Measurements from ENCODE around the gene TARBP1.
"Not testable (repeated sequence)": the region's sequence is repeated elsewhere in the genome, so short reads cannot be mapped to it uniquely, and the experiment has no call there.

Gene TARBP1

DNA sequence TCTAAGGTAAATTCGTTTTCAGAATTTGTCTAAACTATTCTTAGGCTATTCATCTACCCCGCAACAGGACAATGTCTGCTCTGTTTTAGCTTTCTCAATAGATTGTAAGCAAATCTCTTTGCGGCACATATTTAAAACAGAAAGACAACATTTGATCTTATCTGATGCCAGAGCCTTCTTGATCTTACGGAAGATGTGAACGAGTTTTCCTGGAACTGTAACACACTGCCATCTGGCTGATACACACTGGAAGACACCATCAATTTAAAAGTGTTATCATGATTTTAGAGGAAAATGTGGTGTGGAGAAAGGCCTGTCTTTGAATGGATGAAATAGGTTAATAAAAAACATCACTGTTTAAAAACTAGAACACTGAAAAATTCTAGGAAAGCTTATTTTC is 69.7 kb downstream of the TARBP1 start:
- H3K9ac ChIP-seq (ENCODE audit: low read depth, low read length), result no peak overlapping the region
- no peaks in the 10 kb centered on the region; the same call in 1 of the 2 replicates for H3K36me3 ChIP-seq (ENCODE audit: insufficient read depth, low read length)
- no peaks in the 10 kb centered on the region for H3K9me3 ChIP-seq (ENCODE audit: control insufficient read depth, insufficient read depth, low read length)

DNA sequence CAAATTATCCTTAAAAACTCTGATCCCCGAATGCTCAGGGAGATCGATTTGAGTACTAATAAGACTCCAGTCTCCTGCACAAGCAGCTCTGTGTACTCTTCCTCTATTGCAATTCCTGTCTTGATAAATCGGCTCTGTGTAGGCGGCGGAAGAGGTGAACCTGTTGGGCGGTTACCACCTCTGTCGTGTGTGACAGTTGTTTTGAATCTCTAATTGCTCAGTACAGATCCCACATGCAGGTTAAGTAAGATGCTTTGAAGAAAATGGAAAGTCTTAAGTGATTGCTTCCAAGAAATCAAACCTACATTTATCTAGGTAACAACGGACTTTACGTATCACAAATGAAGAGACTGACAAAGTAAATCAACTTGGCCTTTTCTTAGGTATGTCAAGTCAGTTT is 70.2 kb downstream of the TARBP1 start:
- H3K36me3 ChIP-seq (ENCODE audit: insufficient read depth, low read length), result no peaks in the 10 kb centered on the region; the same call in 1 of the 2 replicates
- no peak overlapping the region for H3K9ac ChIP-seq (ENCODE audit: low read depth, low read length)
- no peaks in the 10 kb centered on the region for H3K9me3 ChIP-seq (ENCODE audit: control insufficient read depth, insufficient read depth, low read length)
- H3K4me1 ChIP-seq (ENCODE audit: insufficient read depth, low read length), result no peaks in the 10 kb centered on the region

More for the DNA sequence above, 69.7 kb downstream of the TARBP1 start:
- no peaks in the 10 kb centered on the region for H3K4me1 ChIP-seq (ENCODE audit: insufficient read depth, low read length)

DNA sequence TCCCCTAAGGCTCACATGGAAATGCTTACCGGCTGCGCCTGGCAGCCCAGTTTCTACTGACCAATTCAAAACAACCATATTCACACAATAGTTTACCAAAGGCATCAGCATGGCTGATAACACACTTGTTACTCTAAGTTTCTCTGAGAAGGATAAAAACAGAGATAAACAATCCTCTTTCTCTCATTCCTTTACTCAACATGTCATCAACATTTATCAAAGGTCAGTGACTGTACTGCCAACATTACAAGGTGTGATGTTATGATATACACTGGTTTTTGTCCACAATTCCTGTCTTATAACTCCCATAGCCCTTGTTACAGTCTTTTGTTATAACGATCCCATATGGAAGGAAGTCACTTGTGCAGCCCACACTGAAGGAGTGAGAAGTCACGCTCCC is 72.1 kb downstream of the TARBP1 start:
- no peak overlapping the region for H3K9ac ChIP-seq (ENCODE audit: low read depth, low read length)
- no peaks in the 10 kb centered on the region for H3K4me1 ChIP-seq (ENCODE audit: insufficient read depth, low read length)
- no peaks in the 10 kb centered on the region; the same call in 1 of the 2 replicates for H3K36me3 ChIP-seq (ENCODE audit: insufficient read depth, low read length)
- H3K9me3 ChIP-seq (ENCODE audit: control insufficient read depth, insufficient read depth, low read length), result no peaks in the 10 kb centered on the region

DNA sequence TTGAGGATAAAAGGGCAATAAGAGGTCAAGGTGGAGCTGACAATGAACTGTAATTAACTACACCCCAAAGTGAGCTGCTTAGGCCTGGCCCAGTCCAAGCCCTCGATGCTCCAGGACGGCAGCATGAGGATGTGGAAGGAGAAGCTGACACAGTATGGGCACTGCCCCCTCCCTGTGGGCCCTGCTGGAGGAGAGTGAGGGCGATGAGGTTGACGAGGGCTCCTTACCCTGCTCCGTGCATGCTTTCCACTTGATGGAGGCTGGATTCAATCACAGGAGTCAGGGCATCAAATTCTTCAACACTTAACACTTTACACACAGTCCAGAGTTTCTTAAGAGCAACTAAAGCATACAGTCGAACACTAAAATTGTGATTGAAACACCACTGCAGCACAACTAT is 73.3 kb downstream of the TARBP1 start:
- no peak overlapping the region for H3K9ac ChIP-seq (ENCODE audit: low read depth, low read length)
- H3K36me3 ChIP-seq (ENCODE audit: insufficient read depth, low read length), result no peaks in the 10 kb centered on the region; the same call in 1 of the 2 replicates
- H3K4me1 ChIP-seq (ENCODE audit: insufficient read depth, low read length), result no peaks in the 10 kb centered on the region
- no peaks in the 10 kb centered on the region for H3K9me3 ChIP-seq (ENCODE audit: control insufficient read depth, insufficient read depth, low read length)

DNA sequence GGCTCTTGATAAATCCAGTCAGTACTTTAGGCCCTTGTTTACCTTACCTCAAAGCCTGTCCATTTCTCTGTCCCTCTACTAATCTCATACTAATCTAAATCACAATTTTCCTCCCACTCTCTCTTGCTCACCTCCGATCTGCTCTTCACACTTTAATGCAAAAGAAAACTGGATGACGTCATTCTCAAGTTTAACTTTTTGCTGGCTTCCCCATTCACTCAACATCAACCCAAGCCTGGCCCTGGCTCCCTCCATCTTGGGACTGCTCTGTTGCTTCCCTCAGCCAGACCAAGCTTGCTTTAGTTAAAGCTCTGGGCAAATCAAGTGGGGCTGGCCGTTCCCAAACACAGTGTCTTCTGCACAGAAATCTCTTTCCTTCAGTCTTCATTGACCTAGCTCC is 76.0 kb downstream of the TARBP1 start:
- H3K36me3 ChIP-seq (ENCODE audit: insufficient read depth, low read length), result no peaks in the 10 kb centered on the region; the same call in 1 of the 2 replicates
- no peaks in the 10 kb centered on the region for H3K9me3 ChIP-seq (ENCODE audit: control insufficient read depth, insufficient read depth, low read length)
- H3K4me1 ChIP-seq (ENCODE audit: insufficient read depth, low read length), result no peaks in the 10 kb centered on the region
- no peak overlapping the region for H3K9ac ChIP-seq (ENCODE audit: low read depth, low read length)

DNA sequence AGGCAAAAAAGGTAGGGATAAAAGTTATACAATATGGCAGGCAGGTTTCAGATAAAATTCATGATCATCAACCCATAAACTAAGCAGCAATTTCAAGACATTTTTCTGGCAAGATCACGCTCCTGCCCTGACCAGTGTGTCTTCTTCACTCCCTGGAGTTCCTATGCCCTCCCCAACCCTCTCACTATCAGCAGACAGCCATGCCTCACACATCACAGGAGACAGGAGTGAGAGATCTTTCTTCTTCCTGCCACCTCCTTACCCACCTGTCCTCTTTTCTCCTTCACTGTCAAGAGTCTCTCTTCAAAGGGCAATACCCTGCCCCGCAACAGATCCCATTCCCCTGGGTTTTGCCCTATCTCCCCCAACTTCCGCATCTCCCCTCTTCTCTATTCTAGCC is 77.3 kb downstream of the TARBP1 start:
- Histone ChIP-seq H3K9me3 (ENCODE audit: control insufficient read depth, insufficient read depth, low read length) (no peaks in the 10 kb centered on the region), H3K36me3 (ENCODE audit: insufficient read depth, low read length) (no peaks in the 10 kb centered on the region), H3K4me1 (ENCODE audit: insufficient read depth, low read length) (no peaks in the 10 kb centered on the region), H3K9ac (ENCODE audit: low read depth, low read length) (no peak overlapping the region)

DNA sequence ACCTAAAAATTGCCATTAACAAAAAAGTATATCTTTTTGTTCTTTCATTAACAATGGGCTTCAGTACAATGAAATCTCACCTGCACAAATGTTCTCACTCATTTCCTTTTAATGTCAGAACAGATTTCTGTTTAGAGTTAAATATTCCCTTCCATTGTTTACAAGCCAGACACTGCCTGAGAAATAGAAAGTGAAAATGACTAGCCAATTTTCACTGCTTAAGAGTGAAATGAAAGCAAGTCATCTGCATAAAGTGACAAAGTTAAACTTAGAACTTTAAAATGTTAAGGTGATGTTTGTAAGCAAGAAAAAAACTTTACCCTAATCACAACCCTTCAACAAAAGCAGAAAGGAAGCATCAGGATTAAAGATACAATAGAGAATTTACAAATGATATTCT is 78.2 kb downstream of the TARBP1 start:
- H3K9ac ChIP-seq (ENCODE audit: low read depth, low read length), result no peak overlapping the region
- no peaks in the 10 kb centered on the region for H3K9me3 ChIP-seq (ENCODE audit: control insufficient read depth, insufficient read depth, low read length)
- H3K4me1 ChIP-seq (ENCODE audit: insufficient read depth, low read length), result no peaks in the 10 kb centered on the region
- no peaks in the 10 kb centered on the region for H3K36me3 ChIP-seq (ENCODE audit: insufficient read depth, low read length)

DNA sequence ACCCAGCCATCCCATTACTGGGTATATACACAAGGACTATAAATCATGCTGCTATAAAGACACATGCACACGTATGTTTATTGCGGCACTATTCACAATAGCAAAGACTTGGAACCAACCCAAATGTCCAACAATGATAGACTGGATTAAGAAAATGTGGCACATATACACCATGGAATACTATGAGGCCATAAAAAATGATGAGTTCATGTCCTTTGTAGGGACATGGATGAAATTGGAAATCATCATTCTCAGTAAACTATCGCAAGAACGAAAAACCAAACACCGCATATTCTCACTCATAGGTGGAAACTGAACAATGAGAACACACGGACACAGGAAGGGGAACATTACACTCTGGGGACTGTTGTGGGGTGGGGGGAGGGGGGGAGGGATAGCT is 79.5 kb downstream of the TARBP1 start:
- not testable (repeated sequence) for H3K9ac ChIP-seq (ENCODE audit: low read depth, low read length); H3K36me3 ChIP-seq (ENCODE audit: insufficient read depth, low read length); H3K4me1 ChIP-seq (ENCODE audit: insufficient read depth, low read length); H3K9me3 ChIP-seq (ENCODE audit: control insufficient read depth, insufficient read depth, low read length)

DNA sequence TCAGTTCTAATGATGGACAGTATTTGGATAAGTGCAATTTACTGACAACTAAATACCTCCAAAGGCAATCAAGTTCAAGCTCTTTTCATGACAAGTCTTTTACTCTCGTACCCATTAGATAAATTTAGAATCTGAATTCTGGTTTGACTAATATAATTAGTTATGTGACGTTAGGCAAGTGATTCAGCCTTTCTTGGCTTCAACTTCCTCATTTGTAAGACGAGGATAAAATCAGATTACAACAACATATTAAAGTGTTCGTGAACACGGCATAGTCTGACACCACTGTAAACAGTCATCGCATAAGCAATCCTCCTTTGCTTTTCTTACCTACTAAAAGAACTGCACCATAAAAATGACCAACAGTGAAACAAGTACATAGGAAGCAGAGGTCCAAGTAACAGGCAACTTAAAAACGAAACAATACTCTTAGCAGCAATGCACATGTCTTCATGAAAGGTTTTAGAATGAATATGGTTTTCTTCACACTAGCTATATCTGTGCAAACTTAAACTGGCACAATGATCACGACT is 80.1 kb downstream of the TARBP1 start:
- H3K4me1 ChIP-seq (ENCODE audit: insufficient read depth, low read length), result no peaks in the 10 kb centered on the region
- no peaks in the 10 kb centered on the region for H3K36me3 ChIP-seq (ENCODE audit: insufficient read depth, low read length)
- no peaks in the 10 kb centered on the region for H3K9me3 ChIP-seq (ENCODE audit: control insufficient read depth, insufficient read depth, low read length)
- H3K9ac ChIP-seq (ENCODE audit: low read depth, low read length), result no peak overlapping the region

DNA sequence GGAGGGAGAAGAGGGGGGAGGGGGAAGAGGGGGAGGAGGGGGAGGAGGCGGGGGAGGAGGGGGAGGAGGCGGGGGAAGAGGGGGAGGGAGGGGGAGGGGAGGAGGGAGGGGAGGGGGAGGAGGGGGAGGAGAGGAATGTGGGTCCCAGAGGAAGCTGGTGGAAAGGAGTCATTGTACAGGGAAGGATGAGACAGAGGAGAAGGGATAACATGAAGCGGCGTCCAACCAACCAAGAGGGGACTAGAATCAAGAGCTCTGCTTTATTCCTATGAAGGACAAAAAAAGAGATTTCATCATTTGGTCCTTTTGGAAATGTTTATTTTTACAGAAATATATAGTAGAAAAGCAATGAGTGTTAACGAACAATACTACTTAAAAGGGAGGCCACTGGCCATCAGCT is 81.2 kb downstream of the TARBP1 start:
- Histone ChIP-seq H3K4me1 (ENCODE audit: insufficient read depth, low read length) (no peaks in the 10 kb centered on the region), H3K36me3 (ENCODE audit: insufficient read depth, low read length) (no peaks in the 10 kb centered on the region), H3K9me3 (ENCODE audit: control insufficient read depth, insufficient read depth, low read length) (no peaks in the 10 kb centered on the region), H3K9ac (ENCODE audit: low read depth, low read length) (no peak overlapping the region)

DNA sequence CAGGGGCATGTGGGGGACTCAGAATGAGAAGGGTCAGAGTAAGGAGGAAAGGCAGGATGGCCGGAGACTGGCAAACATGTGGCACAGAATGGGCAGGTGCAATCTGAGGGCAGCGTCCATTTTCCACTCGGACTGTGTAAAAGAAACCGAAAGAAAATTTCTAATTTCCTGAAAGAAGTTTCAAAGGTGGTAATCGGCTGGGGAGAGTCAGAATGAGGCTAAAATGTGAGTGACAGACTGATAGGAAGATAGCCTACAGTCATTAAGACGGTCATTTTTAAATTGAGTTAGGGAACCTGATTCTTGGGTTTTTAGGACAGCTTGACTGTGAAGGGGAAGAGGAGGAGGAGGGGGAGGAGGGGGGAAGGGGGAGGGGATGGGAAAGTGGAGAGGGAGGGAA is 82.1 kb downstream of the TARBP1 start:
- Histone ChIP-seq H3K9me3 (ENCODE audit: control insufficient read depth, insufficient read depth, low read length) (no peaks in the 10 kb centered on the region), H3K9ac (ENCODE audit: low read depth, low read length) (no peak overlapping the region), H3K4me1 (ENCODE audit: insufficient read depth, low read length) (no peaks in the 10 kb centered on the region), H3K36me3 (ENCODE audit: insufficient read depth, low read length) (no peaks in the 10 kb centered on the region)

DNA sequence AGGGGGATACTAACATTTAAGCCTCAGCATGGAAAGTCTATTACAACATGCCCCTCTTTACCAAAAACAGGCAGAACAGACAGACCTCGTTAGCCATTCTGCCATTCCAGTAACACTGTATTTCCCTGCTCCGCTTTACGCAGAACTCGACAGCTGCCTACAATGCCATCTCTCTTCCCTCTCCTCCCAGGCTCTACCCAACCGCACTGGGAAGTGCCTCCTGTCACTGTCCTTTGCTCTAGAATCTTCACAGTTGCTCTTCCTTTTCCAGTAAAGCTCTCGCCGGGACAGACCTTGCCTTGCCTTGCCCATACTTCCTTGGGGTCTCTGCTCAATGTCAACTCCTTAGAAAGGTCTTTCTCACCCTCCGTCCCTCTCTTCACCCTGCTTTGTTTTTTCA is 82.9 kb downstream of the TARBP1 start:
- Histone ChIP-seq H3K9ac (ENCODE audit: low read depth, low read length) (no peak overlapping the region), H3K9me3 (ENCODE audit: control insufficient read depth, insufficient read depth, low read length) (no peaks in the 10 kb centered on the region), H3K4me1 (ENCODE audit: insufficient read depth, low read length) (no peaks in the 10 kb centered on the region), H3K36me3 (ENCODE audit: insufficient read depth, low read length) (no peaks in the 10 kb centered on the region)

DNA sequence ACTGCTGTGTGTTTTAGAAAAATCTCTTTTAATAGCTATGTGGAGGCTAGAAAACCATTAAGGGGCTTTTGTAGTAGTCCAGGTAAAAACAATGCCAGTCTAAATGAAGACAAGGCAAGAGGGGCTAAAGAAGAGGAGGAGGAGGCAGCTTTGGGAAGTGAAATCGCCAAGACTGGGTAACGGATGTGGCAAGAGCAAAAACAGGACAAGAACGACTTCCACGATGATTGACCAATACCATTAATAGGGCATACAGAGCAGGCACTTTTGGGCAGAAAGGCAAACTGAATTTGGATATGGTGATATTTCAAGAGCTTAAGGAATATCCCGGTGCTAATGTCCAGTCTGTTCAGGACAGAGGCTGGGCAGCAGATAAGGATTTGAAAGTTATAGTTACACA is 83.7 kb downstream of the TARBP1 start:
- H3K36me3 ChIP-seq (ENCODE audit: insufficient read depth, low read length), result no peaks in the 10 kb centered on the region
- H3K9me3 ChIP-seq (ENCODE audit: control insufficient read depth, insufficient read depth, low read length), result no peaks in the 10 kb centered on the region
- H3K9ac ChIP-seq (ENCODE audit: low read depth, low read length), result no peak overlapping the region
- H3K4me1 ChIP-seq (ENCODE audit: insufficient read depth, low read length), result no peaks in the 10 kb centered on the region

DNA sequence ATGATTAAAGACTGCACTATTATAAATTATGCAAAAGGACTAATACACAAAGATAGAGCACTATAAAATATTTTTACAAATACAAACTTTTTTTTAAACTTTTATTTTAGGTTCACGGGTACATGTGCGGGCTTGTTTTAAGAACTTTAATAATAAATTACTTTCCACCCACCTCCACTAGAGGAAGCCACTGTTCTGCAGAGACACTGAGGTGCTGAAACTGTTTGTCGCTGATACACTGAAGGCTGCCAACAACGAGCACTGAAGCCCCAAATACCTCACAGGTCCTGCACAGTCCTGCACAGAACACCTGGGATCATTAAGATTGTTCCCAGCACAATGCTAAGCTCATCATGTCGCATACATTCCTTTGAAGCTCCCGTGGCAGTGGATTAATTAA is 85.8 kb downstream of the TARBP1 start:
- Histone ChIP-seq H3K4me1 (ENCODE audit: insufficient read depth, low read length) (no peaks in the 10 kb centered on the region), H3K36me3 (ENCODE audit: insufficient read depth, low read length) (no peaks in the 10 kb centered on the region), H3K9ac (ENCODE audit: low read depth, low read length) (no peak overlapping the region), H3K9me3 (ENCODE audit: control insufficient read depth, insufficient read depth, low read length) (no peaks in the 10 kb centered on the region)

DNA sequence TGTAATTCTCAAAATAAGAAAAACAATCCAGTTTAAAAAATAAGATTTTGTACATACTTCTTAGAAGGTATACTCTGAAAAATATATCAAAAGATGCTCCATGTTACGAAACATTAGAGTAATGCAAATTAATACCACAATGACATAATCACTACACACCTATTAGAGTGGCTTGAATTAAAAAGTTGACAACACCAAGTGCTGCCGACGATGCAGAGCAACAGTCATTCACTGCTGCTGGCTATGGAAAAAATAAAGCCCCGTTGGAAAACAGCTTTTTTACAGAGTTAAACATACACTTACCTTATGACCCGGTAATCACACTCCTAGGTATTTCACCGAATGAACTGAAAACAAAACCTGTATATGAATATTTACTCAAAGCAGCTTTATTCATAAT is 90.9 kb downstream of the TARBP1 start:
- Histone ChIP-seq H3K9me3 (ENCODE audit: control insufficient read depth, insufficient read depth, low read length) (no peaks in the 10 kb centered on the region), H3K9ac (ENCODE audit: low read depth, low read length) (no peak overlapping the region), H3K4me1 (ENCODE audit: insufficient read depth, low read length) (no peaks in the 10 kb centered on the region), H3K36me3 (ENCODE audit: insufficient read depth, low read length) (no peaks in the 10 kb centered on the region)

DNA sequence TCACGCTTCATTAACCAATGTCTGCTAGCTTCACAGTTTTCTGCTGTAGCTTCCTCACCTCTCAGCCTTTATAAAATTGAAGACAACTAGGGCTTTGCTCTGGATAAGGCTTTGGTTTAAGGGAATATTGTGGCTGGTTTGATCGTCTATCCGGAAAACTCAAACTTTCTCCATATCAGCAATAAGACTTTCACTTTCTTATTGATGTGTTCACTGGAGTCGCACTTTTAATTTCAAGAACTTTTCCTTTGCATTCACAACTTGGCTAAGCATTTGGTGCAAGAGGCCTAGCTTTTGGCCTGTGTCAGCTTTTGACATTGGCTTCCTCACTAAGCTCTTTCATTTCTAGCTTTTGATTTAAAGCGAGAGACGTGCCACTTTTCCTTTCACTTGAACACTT is 92.9 kb downstream of the TARBP1 start:
- Histone ChIP-seq H3K9ac (ENCODE audit: low read depth, low read length) (no peak overlapping the region), H3K36me3 (ENCODE audit: insufficient read depth, low read length) (no peaks in the 10 kb centered on the region), H3K9me3 (ENCODE audit: control insufficient read depth, insufficient read depth, low read length) (no peaks in the 10 kb centered on the region), H3K4me1 (ENCODE audit: insufficient read depth, low read length) (no peaks in the 10 kb centered on the region)

All from ES-I3 (cell line).